Activated CD4-positive, CD25-positive, alpha-beta regulatory T cell treated with anti-CD3 and anti-CD28 coated beads, Interleukin-2, amount 50 U/mL, for 16 hours (primary cell): ENCODE results near the gene PRG2.

Source experiments
- DNase-seq: peaks from one replicate; pipeline ENCODE4 v3.0.0-alpha.2; 2020; ENCODE audit warnings: low read depth, low spot score

PRG2 gene

GRCh38 chr11:57396744-57397143 is 6.3 kb upstream of the PRG2 start:
- DNase-seq = no peak

- no peak for DNase-seq
Measured at GRCh38 chr11:57395905-57396623, 5.6 kb upstream of the PRG2 start.

GRCh38 chr11:57394203-57394965 is 3.9 kb upstream of the PRG2 start:
- no peak for DNase-seq

- no peak for DNase-seq
Measured at GRCh38 chr11:57392763-57393105, 2.3 kb upstream of the PRG2 start.

GRCh38 chr11:57392066-57392762 is 1.8 kb upstream of the PRG2 start:
- DNase-seq = no peak

GRCh38 chr11:57391539-57391938 is 1.1 kb upstream of the PRG2 start:
- DNase-seq = no peak

GRCh38 chr11:57391111-57391510 is 661 bp upstream of the PRG2 start:
- no peak for DNase-seq

- DNase-seq = no peak
Measured at GRCh38 chr11:57387289-57388030, 3.0 kb downstream of the PRG2 start.

GRCh38 chr11:57386178-57386940 is 4.1 kb downstream of the PRG2 start:
- DNase-seq = no peak

- DNase-seq = no peak
Measured at GRCh38 chr11:57380975-57381374, 9.5 kb downstream of the PRG2 start, which contains the start of gene PRG3. Gene PRG3, minus strand, starts transcription at chr11:57381150. Its CDS starts 442 bp downstream, at chr11:57380708.

GRCh38 chr11:57379732-57380131 is 10.7 kb downstream of the PRG2 start:
- DNase-seq = no peak

GRCh38 chr11:57378186-57378585 is 12.3 kb downstream of the PRG2 start:
- no peak for DNase-seq

- DNase-seq = no peak
Measured at GRCh38 chr11:57377107-57377506, 13.3 kb downstream of the PRG2 start.

- DNase-seq = no peak
Measured at GRCh38 chr11:57376095-57377090, 14.1 kb downstream of the PRG2 start.

- DNase-seq = no peak
Measured at GRCh38 chr11:57375490-57375889, 15.0 kb downstream of the PRG2 start.

GRCh38 chr11:57374966-57375365 is 15.5 kb downstream of the PRG2 start:
- no peak for DNase-seq

GRCh38 chr11:57373146-57373545 is 17.3 kb downstream of the PRG2 start:
- no peak for DNase-seq

GRCh38 chr11:57370941-57371340 is 19.5 kb downstream of the PRG2 start:
- DNase-seq = no peak

- DNase-seq = no peak
Measured at GRCh38 chr11:57370251-57370650, 20.2 kb downstream of the PRG2 start.

- no peak for DNase-seq
Measured at GRCh38 chr11:57368845-57369232, 21.6 kb downstream of the PRG2 start.
